Measurements from ENCODE around the gene NAT14. TPM values are rescaled to one million over a fixed set of nuclear protein-coding genes. Genes with fewer than 3 reads are reported as not detected.

The NAT14 gene
- total RNA-seq, 2 donors from 2014 or later: 51.3 to 67.1 TPM

- Histone ChIP-seq H3K36me3 (ENCODE audit: control insufficient read depth, insufficient read depth, low read length) (no peaks in the 10 kb centered on the region), H3K27me3 (ENCODE audit: control insufficient read depth, insufficient read depth, low read length, poor library complexity, severe bottlenecking) (no peaks in the 10 kb centered on the region), H3K4me3 (ENCODE audit: low read length) (no peak overlapping the region), H3K27ac (ENCODE audit: low read depth, low read length) (no peak overlapping the region), H3K4me1 (ENCODE audit: control insufficient read depth, insufficient read depth, low read length) (no peaks in the 10 kb centered on the region), H3K9me3 (ENCODE audit: control insufficient read depth, low read length) (no peaks in the 10 kb centered on the region), H3K9ac (ENCODE audit: extremely low read depth, low read length, poor library complexity, severe bottlenecking) (no peak overlapping the region)
- no peaks in the 10 kb centered on the region for H3K9me3 Mint-ChIP-seq
- peaks cover 38% of the 10 kb centered on the region for H3K27me3 Mint-ChIP-seq (ENCODE audit: insufficient read depth)
- WGBS, 2 experiments (ENCODE audit: insufficient coverage in 1 of 2, insufficient read length in 1 of 2): 80% methylated on average over 4 of the region's 4 CpGs
- H3K27ac Mint-ChIP-seq: no peak overlapping the region
- H3K4me3 Mint-ChIP-seq: no peak overlapping the region
- no peak for DNase-seq
- H3K4me1 Mint-ChIP-seq: peaks cover 7% of the 10 kb centered on the region
- no peak for TF ChIP-seq CTCF (conservative IDR thresholded peaks at IDR 0.05)
- no peaks in the 10 kb centered on the region for H3K36me3 Mint-ChIP-seq (ENCODE audit: low read depth)
Measured at GRCh38 chr19:55466241-55466614, 18.8 kb upstream of the NAT14 start.

GRCh38 chr19:55467236-55468053 lies 17.5 kb upstream of the NAT14 start:
- peak; percentile 90 for DNase-seq
- H3K9ac ChIP-seq (ENCODE audit: extremely low read depth, low read length, poor library complexity, severe bottlenecking): no peak overlapping the region
- H3K4me3 ChIP-seq (ENCODE audit: low read length): no peak overlapping the region
- H3K9me3 ChIP-seq (ENCODE audit: control insufficient read depth, low read length): no peaks in the 10 kb centered on the region
- H3K36me3 ChIP-seq (ENCODE audit: control insufficient read depth, insufficient read depth, low read length): no peaks in the 10 kb centered on the region
- Mint-ChIP-seq H3K27me3 (ENCODE audit: insufficient read depth) (peaks cover 33% of the 10 kb centered on the region), H3K9me3 (no peaks in the 10 kb centered on the region), H3K27ac (no peak overlapping the region), H3K4me1 (peaks cover 7% of the 10 kb centered on the region), H3K4me3 (no peak overlapping the region), H3K36me3 (ENCODE audit: low read depth) (no peaks in the 10 kb centered on the region)
- H3K27me3 ChIP-seq (ENCODE audit: control insufficient read depth, insufficient read depth, low read length, poor library complexity, severe bottlenecking): no peaks in the 10 kb centered on the region
- no peaks in the 10 kb centered on the region for H3K4me1 ChIP-seq (ENCODE audit: control insufficient read depth, insufficient read depth, low read length)
- 49 to 75% methylated on average over 15 to 26 of the region's 29 CpGs for WGBS, 2 experiments (ENCODE audit: insufficient coverage in 1 of 2, insufficient read length in 1 of 2)
- no peak overlapping the region for H3K27ac ChIP-seq (ENCODE audit: low read depth, low read length)
- peak; percentile 100 for TF ChIP-seq CTCF (conservative IDR thresholded peaks at IDR 0.05)

GRCh38 chr19:55468054-55468393 lies 17.0 kb upstream of the NAT14 start:
- H3K9ac ChIP-seq (ENCODE audit: extremely low read depth, low read length, poor library complexity, severe bottlenecking): no peak overlapping the region
- Mint-ChIP-seq H3K36me3 (ENCODE audit: low read depth) (no peaks in the 10 kb centered on the region), H3K27ac (no peak overlapping the region), H3K4me1 (peaks cover 7% of the 10 kb centered on the region), H3K4me3 (no peak overlapping the region), H3K9me3 (no peaks in the 10 kb centered on the region), H3K27me3 (ENCODE audit: insufficient read depth) (peaks cover 27% of the 10 kb centered on the region)
- H3K9me3 ChIP-seq (ENCODE audit: control insufficient read depth, low read length): no peaks in the 10 kb centered on the region
- no peak overlapping the region for H3K27ac ChIP-seq (ENCODE audit: low read depth, low read length)
- no peaks in the 10 kb centered on the region for H3K36me3 ChIP-seq (ENCODE audit: control insufficient read depth, insufficient read depth, low read length)
- no peak overlapping the region for H3K4me3 ChIP-seq (ENCODE audit: low read length)
- H3K4me1 ChIP-seq (ENCODE audit: control insufficient read depth, insufficient read depth, low read length): no peaks in the 10 kb centered on the region
- TF ChIP-seq CTCF (conservative IDR thresholded peaks at IDR 0.05): no peak
- DNase-seq: no peak
- 21 to 40% methylated on average over 3 to 4 of the region's 4 CpGs for WGBS, 2 experiments (ENCODE audit: insufficient coverage in 1 of 2, insufficient read length in 1 of 2)
- H3K27me3 ChIP-seq (ENCODE audit: control insufficient read depth, insufficient read depth, low read length, poor library complexity, severe bottlenecking): no peaks in the 10 kb centered on the region
